ENCODE results near the gene PTRHD1. TPM values are rescaled to one million over a fixed set of nuclear protein-coding genes. Genes with fewer than 3 reads are reported as not detected.

The PTRHD1 gene
- total and polyA plus RNA-seq, 2 of the 8 experiments (the other 6 are each of a cell fraction or from before 2014, with no cell fraction given): 46.2 to 91.9 TPM

- TF ChIP-seq RBBP5 (IDR thresholded peaks at IDR 0.05; ENCODE audit: borderline replicate concordance, low read depth, low read length): no peak
- TF ChIP-seq YY1 (IDR thresholded peaks at IDR 0.05; ENCODE audit: low read depth, low read length): no peak
- no peak for TF ChIP-seq CHD2 (IDR thresholded peaks at IDR 0.05; ENCODE audit: low read length)
- no peak for TF ChIP-seq RXRA (IDR thresholded peaks at IDR 0.05; ENCODE audit: insufficient read depth, low read depth, low read length)
- TF ChIP-seq GTF2F1 (IDR thresholded peaks at IDR 0.05; ENCODE audit: borderline replicate concordance, low read depth, low read length): no peak
- TF ChIP-seq, protein P1, sequence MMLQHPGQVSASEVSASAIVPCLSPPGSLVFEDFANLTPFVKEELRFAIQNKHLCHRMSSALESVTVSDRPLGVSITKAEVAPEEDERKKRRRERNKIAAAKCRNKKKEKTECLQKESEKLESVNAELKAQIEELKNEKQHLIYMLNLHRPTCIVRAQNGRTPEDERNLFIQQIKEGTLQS (IDR thresholded peaks at IDR 0.05; ENCODE audit: insufficient read depth, low read depth, low read length): no peak
Measured at GRCh38 chr2:24815171-24815570, 22.0 kb upstream of the PTRHD1 start (continued).
